ENCODE measurements around the gene OGFOD1. TPM values are rescaled to one million over a fixed set of nuclear protein-coding genes. Genes with fewer than 3 reads are reported as not detected.
"Not testable (repeated sequence)": the region's sequence is repeated elsewhere in the genome, so short reads cannot be mapped to it uniquely, and the experiment has no call there.

Gene OGFOD1
- total RNA-seq, 1 experiment from 2014 or later: 38.4 TPM

DNA sequence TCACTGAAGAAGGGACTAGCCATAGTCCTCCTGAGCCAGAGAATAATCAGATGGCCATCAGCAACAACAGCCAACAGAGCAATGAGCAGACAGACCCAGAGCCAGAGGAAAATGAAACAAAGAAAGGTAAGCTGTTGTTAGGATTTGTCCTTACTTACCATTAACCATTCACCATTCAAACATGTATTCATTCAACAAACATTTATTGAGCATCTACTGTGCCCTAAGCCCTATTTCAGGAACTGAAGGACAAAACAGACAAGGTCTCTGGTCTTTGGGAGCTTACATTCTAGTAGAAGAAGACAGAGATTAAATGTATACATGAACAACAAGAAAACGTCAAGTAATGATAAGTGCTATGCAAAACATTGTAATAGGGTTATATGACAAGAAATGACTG, 19.3 kb downstream of the OGFOD1 start:
- DNase-seq (ENCODE audit: low read depth): no peak
- in situ Hi-C loops (cut with HindIII; ENCODE audit: low pct_unique_long_range_greater_than_20kb, low sequenced_read_pairs): no loop called here

GRCh38 chr16:56475201-56475600, 23.8 kb downstream of the OGFOD1 start:
- DNase-seq (ENCODE audit: low read depth): no peak
- in situ Hi-C loops (cut with HindIII; ENCODE audit: low pct_unique_long_range_greater_than_20kb, low sequenced_read_pairs): no loop called here

- in situ Hi-C loops (cut with HindIII; ENCODE audit: low pct_unique_long_range_greater_than_20kb, low sequenced_read_pairs): no loop called here
- peak; percentile 35 for DNase-seq (ENCODE audit: low read depth)
Observed at GRCh38 chr16:56477096-56477878, 25.9 kb downstream of the OGFOD1 start.

DNA sequence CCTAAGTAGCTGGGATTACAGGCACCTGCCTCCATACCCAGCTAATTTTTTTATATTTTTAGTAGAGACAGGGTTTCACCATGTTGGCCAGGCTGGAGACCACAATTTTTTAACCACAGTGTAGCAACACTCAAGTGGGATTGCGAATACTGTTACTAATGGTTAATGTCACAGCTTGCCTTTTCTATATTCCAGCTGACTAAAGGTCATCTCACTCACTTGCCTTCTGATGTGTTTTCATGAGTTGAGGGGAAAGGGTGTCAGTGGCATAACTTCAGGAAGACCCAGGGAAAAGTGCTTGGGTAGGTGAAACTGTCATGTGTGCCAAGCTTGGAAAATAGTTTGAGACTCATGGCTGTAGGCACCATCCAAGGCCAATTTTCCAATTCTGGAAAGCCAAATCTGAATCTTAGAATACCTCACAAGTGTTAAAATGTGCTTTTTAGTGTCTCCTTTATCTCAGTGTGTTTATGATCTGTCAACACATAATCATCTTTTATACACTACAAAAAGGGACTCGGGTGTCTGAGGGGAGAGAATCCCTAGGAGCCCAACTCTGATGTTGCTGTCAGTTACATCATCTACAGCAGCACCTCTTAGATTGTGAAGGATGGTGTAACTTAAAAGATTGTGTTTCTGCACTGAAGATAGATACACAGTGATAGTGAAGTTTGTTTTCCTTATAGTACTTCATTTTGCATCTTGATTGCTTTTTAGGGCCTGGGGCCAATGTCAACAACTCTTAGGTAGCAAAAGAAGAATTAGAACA, 27.1 kb downstream of the OGFOD1 start:
- in situ Hi-C loops (cut with HindIII; ENCODE audit: low pct_unique_long_range_greater_than_20kb, low sequenced_read_pairs): no loop called here
- no peak for DNase-seq (ENCODE audit: low read depth)

DNA sequence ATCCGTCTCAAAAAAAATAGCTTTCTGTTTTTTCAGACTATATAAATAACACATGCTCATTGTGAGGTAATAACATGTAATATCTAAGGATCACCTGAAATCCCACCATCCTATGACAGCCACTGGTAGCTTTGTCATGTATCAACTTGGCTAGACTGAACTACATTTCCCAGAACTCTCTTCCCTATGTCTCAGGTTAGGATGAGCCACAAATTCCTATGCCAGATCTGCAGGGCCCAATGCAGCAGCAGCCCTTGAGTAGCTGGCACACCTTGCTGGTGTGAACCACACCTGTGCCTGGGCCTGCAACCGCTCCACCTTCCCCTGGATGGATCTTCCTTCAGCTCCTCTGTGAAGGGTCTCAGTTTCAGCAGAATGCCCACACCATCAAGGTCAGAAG, 28.1 kb downstream of the OGFOD1 start:
- in situ Hi-C loops (cut with HindIII; ENCODE audit: low pct_unique_long_range_greater_than_20kb, low sequenced_read_pairs): no loop called here
- DNase-seq (ENCODE audit: low read depth): no peak

GRCh38 chr16:56480776-56481467, 29.6 kb downstream of the OGFOD1 start:
- no peak for DNase-seq (ENCODE audit: low read depth)
- in situ Hi-C loops (cut with HindIII; ENCODE audit: low pct_unique_long_range_greater_than_20kb, low sequenced_read_pairs): no loop called here

DNA sequence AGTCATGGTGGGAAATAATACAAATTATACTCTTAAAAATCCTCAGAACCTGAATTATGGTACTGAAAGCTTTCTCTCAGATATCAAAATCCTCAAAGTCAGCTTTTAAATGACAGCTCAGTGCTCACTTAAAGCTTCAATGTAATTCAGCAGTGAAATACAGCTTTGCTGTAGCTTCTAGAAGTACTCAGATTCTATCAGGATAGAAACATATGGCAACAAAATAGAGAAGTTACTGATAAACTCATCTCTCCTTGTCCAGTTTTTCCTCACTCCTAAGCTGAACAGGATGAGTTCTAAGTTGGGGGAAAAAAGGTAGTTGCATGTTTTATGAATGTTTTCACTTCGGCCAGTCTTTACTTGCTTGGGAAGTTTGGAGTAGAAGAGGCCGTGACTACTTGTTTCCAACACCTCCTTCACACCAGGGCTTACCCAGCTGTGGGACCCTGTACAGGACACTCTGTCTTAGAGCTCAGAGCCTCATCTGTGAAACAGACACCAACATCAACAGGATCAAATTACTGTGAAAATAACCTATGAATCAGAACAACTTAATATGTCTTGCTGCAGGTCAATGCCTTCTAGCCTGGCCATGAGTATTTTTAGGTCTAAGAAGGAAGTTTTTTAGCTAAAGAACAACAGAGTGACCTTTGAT, 30.2 kb downstream of the OGFOD1 start:
- peak; percentile 11 for DNase-seq (ENCODE audit: low read depth)
- in situ Hi-C loops (cut with HindIII; ENCODE audit: low pct_unique_long_range_greater_than_20kb, low sequenced_read_pairs): no loop called here

DNA sequence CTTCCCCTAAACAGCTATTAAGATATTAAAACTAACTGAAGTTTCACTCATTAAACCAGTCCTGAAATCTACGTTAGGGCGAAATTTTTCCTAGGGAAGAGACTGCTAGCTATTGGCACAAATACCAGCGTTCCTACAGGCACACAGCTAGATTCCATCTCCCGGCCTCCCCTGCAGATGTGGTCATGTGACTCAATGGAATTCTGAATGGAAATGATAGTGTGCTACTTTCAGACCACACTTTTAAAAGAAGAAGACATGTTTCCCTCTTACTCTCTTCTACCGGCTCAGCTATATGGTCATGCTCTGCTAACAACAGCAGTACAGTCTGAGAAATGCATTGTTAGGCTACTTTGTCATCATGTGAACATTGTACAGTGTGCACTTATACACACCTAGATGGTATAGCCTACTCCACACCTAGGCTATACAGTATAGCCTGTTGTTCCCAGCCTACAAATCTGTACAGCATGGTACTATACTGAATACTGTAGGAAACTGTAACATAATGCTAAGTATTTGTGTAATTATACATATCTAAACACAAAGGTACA, 31.4 kb downstream of the OGFOD1 start:
- DNase-seq (ENCODE audit: low read depth): no peak

DNA sequence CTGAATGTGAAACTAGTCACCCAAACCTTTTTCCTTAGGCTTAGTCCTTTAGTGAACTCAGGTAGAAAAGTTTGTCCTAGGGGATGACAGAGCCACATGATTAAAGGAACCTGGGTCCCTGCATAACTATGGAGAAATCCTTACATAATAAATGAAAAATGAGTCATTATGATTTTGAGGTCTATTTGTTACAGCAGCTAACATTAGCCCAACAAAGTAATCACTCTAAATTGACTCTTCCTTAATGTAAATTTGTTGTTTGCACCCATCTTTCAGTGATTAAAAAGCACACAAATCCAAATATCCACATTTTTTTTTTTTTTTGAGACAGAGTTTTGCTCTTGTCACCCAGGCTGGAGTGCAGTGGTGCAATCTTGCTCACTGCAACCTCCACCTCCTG, 32.0 kb downstream of the OGFOD1 start:
- DNase-seq (ENCODE audit: low read depth): no peak
- in situ Hi-C loops (cut with HindIII; ENCODE audit: low pct_unique_long_range_greater_than_20kb, low sequenced_read_pairs): no loop called here

More for the DNA sequence above, 31.4 kb downstream of the OGFOD1 start:
- in situ Hi-C loops (cut with HindIII; ENCODE audit: low pct_unique_long_range_greater_than_20kb, low sequenced_read_pairs): no loop called here

GRCh38 chr16:56488035-56488434, 36.7 kb downstream of the OGFOD1 start:
- in situ Hi-C loops (cut with HindIII; ENCODE audit: low pct_unique_long_range_greater_than_20kb, low sequenced_read_pairs): no loop called here
- no peak for DNase-seq (ENCODE audit: low read depth)

GRCh38 chr16:56488868-56489267, 37.5 kb downstream of the OGFOD1 start:
- in situ Hi-C loops (cut with HindIII; ENCODE audit: low pct_unique_long_range_greater_than_20kb, low sequenced_read_pairs); DNase-seq (ENCODE audit: low read depth): not testable (repeated sequence)

GRCh38 chr16:56491657-56492261, 40.4 kb downstream of the OGFOD1 start:
- no peak for DNase-seq (ENCODE audit: low read depth)
- in situ Hi-C loops (cut with HindIII; ENCODE audit: low pct_unique_long_range_greater_than_20kb, low sequenced_read_pairs): no loop called here

DNA sequence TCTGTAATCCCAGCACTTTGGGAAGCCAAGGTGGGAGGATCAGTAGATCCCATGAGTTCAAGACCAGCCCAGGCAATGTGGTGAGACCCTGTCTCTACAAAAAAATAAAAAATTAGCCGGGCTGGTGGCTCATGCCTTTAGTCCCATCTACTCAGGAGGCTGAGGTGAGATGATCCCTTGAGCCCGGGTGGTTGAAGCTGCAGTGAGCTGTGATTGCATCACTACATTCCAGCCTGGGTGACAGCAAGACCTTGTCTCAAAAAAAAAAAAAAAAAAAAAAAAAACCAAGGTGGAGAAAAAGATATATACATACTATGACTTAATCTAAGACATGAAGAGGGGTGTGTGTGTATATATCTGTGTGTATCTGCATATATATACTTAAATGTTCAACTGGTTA, 41.8 kb downstream of the OGFOD1 start:
- in situ Hi-C loops (cut with HindIII; ENCODE audit: low pct_unique_long_range_greater_than_20kb, low sequenced_read_pairs): no loop called here
- no peak for DNase-seq (ENCODE audit: low read depth)

- no peak for DNase-seq (ENCODE audit: low read depth)
- in situ Hi-C loops (cut with HindIII; ENCODE audit: low pct_unique_long_range_greater_than_20kb, low sequenced_read_pairs): no loop called here
Observed at GRCh38 chr16:56493815-56494214, 42.5 kb downstream of the OGFOD1 start.

- DNase-seq (ENCODE audit: low read depth): no peak
- in situ Hi-C loops (cut with HindIII; ENCODE audit: low pct_unique_long_range_greater_than_20kb, low sequenced_read_pairs): no loop called here
Observed at GRCh38 chr16:56505181-56505580, 53.8 kb downstream of the OGFOD1 start.

GRCh38 chr16:56506941-56507340, 55.6 kb downstream of the OGFOD1 start:
- in situ Hi-C loops (cut with HindIII; ENCODE audit: low pct_unique_long_range_greater_than_20kb, low sequenced_read_pairs): no loop called here
- DNase-seq (ENCODE audit: low read depth): no peak

DNA sequence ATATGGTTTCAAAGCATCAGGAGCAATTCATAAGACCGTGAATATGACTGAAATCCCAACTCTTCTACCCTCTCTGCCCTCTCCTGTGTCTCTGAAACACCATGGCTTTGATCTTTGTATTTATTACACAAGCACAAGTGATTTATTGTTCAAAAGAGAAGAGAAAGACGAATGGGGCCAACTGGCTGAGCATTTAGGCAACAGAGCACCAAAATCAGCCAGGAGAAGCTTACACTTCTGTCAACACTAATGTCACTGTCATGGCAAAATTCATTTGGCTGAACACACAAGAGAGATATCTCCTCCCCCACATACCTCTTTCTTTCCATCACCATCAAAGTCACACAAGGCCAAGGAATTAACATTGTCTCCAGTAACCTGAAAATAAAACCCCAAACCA, 59.2 kb downstream of the OGFOD1 start:
- no peak for DNase-seq (ENCODE audit: low read depth)
- in situ Hi-C loops (cut with HindIII; ENCODE audit: low pct_unique_long_range_greater_than_20kb, low sequenced_read_pairs): no loop called here

GRCh38 chr16:56512025-56512424, 60.7 kb downstream of the OGFOD1 start:
- no peak for DNase-seq (ENCODE audit: low read depth)
- in situ Hi-C loops (cut with HindIII; ENCODE audit: low pct_unique_long_range_greater_than_20kb, low sequenced_read_pairs): no loop called here
